Measurements from ENCODE around the gene SKP2.
"Not testable (repeated sequence)": the region's sequence is repeated elsewhere in the genome, so short reads cannot be mapped to it uniquely, and the experiment has no call there.

SKP2 gene

GRCh38 chr5:36158144-36158543, 6.2 kb downstream of the SKP2 start:
- DNase-seq, result no peak

DNA sequence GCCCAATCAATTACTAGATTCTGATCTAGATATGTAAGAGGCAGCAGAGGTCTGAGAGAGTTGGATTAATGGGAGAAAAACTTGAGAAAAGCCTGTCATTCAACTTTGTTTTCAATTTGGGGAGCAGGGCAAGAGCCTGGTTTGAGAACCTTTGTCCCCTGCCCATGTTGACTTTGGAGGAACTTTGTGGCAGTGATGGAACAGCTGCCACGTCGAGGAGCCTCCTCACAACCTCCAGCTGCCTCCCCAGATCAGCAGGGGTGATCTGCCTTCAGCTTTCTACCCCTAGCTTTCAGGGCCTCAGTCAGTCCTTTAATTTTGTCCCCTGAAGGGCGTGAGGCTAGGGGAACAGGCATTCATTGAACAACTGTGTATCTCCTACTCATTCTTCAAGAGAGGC, 8.7 kb downstream of the SKP2 start:
- no peak for DNase-seq

DNA sequence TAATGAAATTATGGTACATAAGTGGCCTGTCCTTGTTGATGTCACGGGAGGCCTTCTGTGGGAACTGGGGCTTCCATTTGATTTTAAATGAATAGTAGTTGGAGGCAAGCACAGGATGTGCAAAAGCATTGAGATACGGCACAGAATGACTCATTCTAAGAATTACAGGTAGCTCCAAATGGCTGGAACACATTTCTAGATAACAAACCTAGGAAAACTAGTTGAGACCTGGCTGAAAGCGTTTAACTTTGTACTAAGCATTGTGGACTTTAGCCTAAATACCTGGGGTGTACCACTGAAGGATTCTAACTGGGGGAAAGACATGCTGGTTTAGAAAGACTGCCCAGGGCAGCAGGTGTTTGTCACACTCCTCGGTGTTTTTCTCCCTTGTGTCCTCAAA, 9.4 kb downstream of the SKP2 start:
- no peak for DNase-seq

DNA sequence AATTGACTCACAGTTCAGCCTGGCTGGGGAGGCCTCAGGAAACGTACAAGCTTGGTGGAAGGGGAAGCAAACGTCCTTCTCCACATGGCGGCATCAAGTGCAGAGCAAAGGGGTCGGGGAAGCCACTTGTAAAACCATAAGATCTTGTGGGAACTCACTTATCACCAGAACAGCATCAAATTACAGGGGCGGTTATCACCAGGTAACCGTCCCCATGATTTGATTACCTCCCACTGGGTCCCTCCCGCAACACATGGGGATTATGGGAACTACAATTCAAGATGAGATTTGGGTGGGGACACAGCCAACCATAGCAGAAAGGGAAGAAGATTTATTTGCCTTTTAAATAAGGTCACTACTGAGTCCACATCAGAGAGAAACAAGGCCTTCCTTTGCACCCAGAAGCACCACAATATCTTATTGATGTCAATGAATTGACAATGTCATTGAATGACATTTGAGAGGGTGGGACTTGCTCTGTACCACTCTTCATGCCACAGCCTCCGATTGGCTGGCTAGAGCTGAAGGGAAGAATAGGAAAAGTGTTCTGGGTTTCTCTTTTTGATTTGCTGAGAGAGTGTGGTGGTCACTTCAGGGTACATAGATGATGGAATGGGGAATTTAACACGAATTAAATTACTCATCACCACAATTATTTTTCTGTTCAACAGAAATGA, 11.0 kb downstream of the SKP2 start:
- no peak for DNase-seq

DNA sequence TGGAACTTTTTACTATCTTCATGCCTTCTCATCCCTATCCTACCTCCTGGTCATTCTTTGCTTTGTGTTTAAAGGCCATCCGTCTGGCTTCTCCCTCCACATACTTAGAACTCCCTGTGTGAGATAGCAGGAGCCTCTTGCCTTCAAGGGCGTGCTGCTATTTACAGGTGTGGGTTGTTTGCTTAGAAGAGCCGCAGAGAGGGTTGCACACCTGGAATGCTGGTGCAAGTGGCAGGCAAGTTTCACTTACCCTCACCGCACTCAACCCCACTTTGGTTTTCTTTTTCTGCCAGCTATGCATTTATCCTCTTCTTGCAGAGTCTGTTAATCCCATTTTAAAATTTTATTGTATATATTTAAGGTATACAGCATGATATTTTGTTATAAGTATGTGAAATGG, 12.6 kb downstream of the SKP2 start:
- no peak for DNase-seq

GRCh38 chr5:36168737-36169136, 16.8 kb downstream of the SKP2 start:
- DNase-seq, result no peak

DNA sequence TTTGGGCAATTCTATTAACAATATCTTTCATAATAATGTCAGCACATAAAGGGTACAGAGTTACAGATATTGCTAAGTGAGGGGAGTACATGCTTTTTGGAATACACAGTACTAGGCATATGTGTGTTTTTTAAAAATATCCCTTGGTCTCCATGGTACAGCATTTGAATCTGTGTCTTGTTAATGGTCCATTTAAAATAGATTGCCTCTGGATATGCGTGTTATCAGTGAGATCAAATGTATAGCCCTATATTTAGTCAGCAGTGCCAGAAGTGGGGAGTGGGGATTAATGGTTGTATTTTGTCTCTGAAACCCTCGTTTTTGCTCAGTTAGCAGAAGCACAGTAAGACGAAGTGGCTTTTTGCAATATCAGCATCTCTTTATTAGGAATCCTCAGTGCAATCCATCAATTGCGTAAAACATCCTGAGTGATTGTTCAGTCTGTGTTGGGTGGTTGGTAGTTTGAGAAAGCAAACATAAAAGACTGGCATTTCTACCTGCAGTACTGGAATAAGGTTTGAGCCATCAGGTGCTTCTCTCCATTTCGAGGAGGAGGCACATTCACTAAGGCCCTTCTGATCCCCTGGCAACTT, 19.0 kb downstream of the SKP2 start:
- no peak for DNase-seq

GRCh38 chr5:36172599-36172998, 20.7 kb downstream of the SKP2 start:
- DNase-seq, result no peak

GRCh38 chr5:36173426-36173825, 21.5 kb downstream of the SKP2 start:
- no peak for DNase-seq

DNA sequence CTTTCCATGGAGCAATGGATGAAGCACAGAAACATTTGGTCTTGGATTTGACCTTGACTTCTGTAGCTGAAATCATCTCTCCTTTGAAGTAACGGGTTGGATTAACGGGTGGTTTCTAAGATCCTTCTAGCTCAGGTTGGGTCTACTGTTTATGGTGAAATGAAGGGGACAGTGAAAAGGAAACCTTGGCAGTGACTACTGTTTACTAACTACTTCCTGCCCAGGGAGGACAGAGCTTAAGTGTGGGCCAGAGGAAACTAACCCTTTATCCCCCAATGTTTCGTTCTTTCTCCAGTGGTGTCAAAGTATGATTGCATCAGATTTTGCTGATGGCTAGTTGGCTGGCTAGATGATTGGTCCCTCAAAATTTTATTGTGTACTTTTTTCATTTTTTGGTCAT, 22.2 kb downstream of the SKP2 start:
- no peak for DNase-seq

GRCh38 chr5:36175043-36175442, 23.1 kb downstream of the SKP2 start:
- no peak for DNase-seq

GRCh38 chr5:36177154-36177553, 25.2 kb downstream of the SKP2 start:
- DNase-seq, result no peak

DNA sequence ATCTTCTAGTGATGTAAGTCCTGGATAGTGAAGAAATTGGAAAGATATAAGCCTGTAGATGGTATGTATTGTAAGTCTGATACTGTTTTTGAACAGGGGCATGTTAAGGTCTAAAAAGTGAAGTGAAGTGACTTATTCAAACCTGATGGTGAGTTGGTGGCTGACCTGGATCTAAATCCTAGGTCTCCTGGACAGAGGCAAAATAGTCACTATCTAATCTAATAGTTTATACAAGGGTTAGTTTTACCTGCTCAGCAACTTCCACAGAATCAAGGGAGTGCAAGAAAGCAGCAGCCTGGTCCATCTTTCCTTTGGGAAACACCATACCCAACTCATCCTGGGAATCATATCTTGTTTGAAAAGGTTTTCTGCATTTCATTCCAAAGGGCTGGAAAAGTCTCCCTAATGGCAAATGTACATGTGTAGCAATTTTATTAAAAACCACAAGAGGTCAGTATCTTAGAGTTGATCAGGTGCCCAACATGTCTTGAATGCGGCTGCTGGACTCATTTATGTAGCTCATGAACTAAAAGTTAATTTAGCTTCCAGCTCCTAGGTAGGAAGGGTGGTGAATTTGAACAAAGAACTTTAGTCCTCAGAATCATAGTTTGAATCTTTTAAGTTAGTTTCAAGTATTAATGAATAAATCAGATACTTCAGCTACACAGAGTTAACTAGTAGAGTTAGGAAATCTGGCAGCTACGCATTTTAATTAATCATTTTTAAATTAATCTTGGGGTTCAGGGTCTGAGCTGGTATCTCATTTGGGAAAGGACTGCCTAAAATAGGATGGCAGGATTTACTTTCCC, 26.0 kb downstream of the SKP2 start:
- no peak for DNase-seq

DNA sequence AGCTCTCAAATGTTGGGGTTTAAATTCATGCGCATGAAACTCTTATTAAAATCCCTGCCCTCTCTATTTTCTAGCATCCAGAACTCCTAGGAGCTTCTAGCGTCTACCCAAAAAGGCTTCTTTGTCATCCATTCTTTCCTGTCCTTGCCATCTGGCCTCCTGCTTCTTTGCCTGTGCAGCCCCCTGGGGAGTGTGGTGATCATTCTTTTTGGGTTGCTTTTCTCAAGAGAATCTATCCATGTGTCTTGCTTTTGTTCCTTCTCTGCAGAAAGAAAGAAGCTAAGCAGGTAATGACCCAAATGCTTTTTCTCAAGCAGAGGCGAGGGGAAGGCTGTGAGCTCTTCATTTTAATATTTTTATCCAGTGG, 26.6 kb downstream of the SKP2 start:
- no peak for DNase-seq

DNA sequence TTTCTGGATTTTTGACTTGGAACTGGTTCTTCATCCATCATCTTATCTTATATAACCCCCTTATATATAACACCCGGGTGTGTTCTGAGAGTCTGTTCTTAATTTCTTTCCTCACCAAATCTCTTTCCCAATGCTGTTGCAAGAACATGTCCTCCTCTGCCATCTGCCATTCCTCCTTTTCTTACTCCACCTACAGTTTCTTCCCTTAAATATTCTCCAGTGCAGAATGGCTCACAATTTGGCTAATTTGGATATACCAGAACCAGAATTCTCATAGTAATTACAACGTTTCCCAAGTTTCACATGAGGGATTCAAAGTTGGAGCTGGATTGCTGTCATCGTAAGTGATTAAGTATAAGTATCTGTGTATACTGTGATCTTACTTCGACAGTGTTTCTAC, 28.0 kb downstream of the SKP2 start:
- DNase-seq, result no peak

DNA sequence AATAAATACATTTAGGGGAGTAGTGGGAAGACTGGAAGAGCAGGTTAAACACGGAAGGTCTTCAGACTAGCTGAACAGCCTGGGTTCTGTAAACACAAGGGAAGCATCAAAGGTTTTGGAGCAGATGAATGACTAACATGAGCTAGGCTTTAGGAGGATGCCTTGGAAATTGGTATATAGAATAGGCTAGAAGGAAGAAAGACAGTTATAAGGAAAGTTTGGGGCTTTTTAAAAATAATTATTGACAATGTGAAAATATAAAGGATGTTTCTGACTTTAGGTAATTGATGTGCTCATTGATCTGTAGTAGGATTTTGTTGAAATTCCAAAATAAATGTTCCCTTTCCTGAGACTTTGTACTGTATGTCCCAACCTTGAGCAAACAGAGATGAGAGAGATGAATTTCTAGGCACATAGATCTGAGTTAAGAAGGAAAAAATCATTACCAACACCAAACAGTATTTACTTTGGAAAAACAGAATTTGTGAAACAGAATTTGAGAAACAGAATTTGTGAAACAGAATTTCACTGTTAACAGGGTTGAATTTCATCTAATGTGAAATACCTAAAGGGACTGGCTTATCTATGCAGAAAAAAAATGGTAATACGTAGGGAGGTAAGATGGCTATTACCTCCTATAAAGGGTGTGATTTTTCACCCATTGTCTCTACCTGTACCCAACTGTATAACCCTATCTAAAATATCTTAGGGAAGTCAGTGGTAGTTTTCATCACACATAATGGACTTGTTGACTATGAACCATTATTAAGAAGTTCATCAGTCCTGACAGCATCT, 28.8 kb downstream of the SKP2 start:
- no peak for DNase-seq

- DNase-seq, result no peak
These were observed 29.9 kb downstream of the SKP2 start for GRCh38 chr5:36181774-36182173.

- not testable (repeated sequence) for DNase-seq
These were observed 32.5 kb downstream of the SKP2 start for GRCh38 chr5:36184408-36184807.

DNA sequence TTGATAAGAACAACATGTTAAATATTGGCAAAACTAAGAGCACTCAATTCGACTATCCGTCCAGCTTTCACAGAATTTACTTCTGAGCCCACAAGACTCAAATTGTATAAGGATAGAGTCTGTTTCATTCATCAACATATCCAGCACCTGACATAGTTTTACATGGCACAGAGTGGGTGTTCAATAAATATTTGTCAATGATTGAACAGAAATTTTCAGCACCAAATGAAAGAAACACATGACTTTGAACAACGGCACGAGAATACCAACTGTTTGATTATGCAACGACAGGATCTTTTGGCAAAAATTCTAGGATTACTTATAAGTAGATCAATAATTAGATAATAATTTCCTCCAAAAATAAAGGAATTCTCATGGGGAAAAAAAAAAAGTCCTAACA, 41.8 kb downstream of the SKP2 start:
- DNase-seq, result no peak

- no peak for DNase-seq
These were observed 46.4 kb downstream of the SKP2 start for GRCh38 chr5:36198281-36198680.

- not testable (repeated sequence) for DNase-seq
These were observed 46.9 kb downstream of the SKP2 start for GRCh38 chr5:36198783-36199182.

DNA sequence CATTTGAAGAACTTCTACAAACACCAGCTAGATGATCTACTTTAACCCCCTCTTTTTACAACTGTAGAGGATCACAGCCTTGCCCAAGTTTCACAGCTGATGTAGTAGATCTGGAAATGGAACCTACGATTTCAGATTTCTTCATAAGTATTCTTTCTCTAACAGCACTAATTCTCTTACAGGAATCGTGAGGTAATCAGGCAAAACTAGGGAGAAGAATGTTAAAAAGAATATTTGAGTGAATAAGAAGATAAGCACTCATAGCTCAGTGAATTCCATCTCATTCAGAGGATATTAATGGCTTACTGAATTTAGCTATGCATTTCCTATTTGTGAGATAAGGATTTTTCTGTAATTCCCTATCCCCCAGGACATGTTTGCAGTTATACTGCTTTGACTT, 47.7 kb downstream of the SKP2 start:
- no peak for DNase-seq

- no peak for DNase-seq
These were observed 48.6 kb downstream of the SKP2 start for GRCh38 chr5:36200513-36200912.

Measured in GDM1 (cell line).